ENCODE measurements around the gene PARD3B. TPM values are rescaled to one million over a fixed set of nuclear protein-coding genes. Genes with fewer than 3 reads are reported as not detected.

Gene PARD3B
- total RNA-seq, 4 donors from 2014 or later, result 27.8 to 39.3 (median 33.7) TPM

DNA sequence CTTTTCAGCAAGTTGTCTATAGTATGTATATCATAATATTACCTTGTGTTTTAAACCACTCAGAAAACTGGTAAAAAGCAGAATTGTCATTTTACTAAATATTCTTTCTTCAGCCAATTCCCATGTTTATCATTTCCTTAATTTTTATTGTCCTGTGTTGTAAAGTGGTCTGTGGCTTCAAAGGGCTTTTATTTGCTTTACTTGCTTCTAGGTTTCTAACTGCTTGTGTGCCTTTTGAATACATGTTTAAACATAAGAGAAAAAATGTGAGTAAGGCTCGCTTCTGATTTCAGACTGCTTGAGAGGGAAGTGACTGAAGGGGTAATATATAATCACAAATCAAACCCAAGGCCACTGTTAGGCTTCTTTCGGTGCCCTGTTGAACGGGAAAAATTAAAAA is 729.5 kb downstream of the PARD3B start:
- DNase-seq (ENCODE audit: low spot score) (no peak), ATAC-seq (ENCODE audit: low FRiP score) (no peak)
- TF ChIP-seq, protein P1, sequence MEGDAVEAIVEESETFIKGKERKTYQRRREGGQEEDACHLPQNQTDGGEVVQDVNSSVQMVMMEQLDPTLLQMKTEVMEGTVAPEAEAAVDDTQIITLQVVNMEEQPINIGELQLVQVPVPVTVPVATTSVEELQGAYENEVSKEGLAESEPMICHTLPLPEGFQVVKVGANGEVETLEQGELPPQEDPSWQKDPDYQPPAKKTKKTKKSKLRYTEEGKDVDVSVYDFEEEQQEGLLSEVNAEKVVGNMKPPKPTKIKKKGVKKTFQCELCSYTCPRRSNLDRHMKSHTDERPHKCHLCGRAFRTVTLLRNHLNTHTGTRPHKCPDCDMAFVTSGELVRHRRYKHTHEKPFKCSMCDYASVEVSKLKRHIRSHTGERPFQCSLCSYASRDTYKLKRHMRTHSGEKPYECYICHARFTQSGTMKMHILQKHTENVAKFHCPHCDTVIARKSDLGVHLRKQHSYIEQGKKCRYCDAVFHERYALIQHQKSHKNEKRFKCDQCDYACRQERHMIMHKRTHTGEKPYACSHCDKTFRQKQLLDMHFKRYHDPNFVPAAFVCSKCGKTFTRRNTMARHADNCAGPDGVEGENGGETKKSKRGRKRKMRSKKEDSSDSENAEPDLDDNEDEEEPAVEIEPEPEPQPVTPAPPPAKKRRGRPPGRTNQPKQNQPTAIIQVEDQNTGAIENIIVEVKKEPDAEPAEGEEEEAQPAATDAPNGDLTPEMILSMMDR (IDR thresholded peaks at IDR 0.05), result no peak

DNA sequence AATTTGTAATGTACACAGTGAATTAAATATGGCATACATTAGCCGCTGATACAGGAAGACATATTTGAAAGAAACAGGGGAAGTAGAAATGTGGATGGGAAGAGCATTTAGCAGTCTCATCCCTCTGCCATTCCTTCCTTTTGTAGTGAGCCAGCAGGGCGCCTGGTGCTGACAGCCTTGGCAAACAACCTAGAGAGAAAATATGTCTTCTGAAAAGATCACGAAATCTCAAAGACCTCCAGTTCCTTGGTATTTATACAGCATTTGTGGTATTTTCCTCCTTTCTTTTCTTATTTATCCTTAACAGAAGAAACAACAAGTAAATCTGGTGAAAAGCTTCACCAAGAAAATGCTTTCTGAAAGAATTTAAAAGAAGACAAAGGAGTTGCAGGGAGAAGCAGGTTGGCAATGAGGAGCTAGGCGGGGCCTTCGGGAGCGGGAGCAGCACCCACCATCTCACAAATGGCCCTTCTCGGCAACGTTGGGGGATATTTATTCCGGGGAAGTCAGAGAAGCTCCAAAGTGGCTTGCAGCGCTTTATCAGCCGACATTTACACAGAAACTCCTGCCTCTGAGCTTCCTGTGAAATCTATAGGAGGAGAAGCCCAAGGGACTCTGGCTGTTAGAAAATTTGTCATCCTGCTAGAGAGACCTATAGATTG is 731.0 kb downstream of the PARD3B start:
- no peak for DNase-seq (ENCODE audit: low spot score)
- no peak for ATAC-seq (ENCODE audit: low FRiP score)
- TF ChIP-seq, protein P1 (IDR thresholded peaks at IDR 0.05), result no peak

DNA sequence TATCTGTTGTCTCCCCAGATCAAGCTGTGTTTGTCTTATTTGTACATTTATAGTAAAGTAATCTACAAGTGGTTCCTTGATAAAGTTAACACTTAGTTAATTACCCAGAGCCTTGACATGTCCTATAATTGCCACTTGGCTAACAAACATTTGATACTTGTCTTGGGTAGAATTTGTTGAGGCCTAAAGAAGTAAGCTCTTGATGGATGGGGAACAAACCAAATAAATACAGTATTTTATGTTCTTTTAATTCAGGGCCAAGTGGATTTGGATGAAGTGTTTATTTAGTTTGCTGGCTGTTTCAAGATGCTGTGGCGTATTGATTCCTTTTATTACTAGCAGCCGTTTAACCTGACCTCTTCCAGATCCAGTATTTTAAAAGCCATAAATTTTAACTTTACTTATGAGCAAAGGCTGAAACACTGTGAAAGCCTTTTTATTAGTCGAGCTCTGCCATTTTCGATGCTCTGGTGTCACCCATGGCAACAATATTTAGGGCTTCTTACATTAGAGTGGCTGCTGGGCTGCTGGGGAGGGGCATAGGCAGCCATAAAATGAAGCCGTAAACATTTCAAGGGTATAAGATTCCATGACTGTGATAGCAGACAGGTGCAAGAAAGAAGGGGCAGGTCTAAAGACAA is 735.4 kb downstream of the PARD3B start:
- TF ChIP-seq, protein P1 (IDR thresholded peaks at IDR 0.05), result no peak
- no peak for ATAC-seq (ENCODE audit: low FRiP score)
- DNase-seq (ENCODE audit: low spot score), result no peak

DNA sequence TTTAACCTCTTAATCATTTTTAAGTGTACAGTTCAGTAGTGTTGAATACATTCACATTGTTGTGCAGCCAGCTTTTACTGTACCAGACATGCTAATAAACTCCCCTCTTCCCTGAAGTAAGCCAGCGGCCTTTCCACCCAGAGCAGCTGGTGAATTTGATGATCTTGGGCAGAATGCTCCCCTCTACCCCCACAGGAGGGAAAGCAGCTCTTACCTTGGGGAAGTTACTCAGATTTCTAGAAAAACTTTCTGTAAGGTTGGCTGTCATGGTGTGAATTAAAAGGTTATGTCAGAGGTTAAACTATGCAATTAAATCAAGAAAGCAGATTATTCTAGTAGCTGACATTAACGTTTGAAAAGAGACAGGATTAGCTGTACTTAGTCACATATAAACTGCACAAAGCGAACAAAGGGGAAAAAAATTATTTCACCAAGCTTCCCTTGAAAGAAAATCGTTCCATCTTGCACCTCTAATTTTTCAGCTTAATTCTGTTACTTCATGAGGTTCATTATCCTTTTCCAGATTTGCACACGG is 738.5 kb downstream of the PARD3B start:
- no peak for DNase-seq (ENCODE audit: low spot score)
- ATAC-seq (ENCODE audit: low FRiP score), result no peak
- TF ChIP-seq, protein P1 (IDR thresholded peaks at IDR 0.05), result no peak

DNA sequence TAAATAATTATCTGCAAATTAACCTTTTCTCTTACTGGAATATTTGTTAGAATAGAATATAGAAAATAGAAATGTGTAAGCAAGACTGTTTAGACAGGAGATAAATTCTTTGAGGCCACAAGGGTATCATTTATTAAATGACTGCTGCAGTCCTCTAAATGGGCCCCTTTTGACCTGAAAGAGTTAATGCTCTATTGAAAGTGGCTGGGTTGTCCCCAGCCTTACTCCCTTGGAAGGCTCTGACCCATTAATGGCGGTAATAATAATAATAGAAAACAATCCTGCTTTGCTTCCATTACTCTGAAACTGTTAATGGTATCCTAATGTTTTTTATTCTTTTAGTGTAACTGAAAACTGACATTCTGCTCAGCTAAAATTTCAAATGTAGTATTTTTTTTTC is 739.1 kb downstream of the PARD3B start:
- no peak for ATAC-seq (ENCODE audit: low FRiP score)
- no peak for DNase-seq (ENCODE audit: low spot score)
- TF ChIP-seq, protein P1 (IDR thresholded peaks at IDR 0.05), result no peak

DNA sequence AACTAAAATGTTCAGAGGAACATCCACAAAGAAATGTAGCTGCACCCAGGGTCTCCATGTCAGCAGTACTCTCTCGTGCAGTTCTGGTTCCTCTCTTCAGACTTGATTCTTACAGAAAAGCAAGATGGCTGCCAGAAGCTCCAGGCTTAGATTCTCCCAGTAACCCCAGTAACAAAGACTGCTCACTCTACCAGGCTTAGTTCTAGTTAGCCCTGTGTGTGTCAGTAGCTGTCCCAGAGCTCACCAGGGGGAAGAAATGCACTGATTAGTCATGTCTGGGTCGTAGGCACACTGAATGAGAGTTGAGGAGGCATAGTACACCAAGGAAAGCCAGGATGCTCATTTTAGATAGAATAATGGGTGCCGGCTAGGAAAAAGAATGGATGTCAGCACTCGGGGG is 742.0 kb downstream of the PARD3B start:
- ATAC-seq (ENCODE audit: low FRiP score), result no peak
- TF ChIP-seq, protein P1 (IDR thresholded peaks at IDR 0.05), result no peak
- DNase-seq (ENCODE audit: low spot score), result no peak

DNA sequence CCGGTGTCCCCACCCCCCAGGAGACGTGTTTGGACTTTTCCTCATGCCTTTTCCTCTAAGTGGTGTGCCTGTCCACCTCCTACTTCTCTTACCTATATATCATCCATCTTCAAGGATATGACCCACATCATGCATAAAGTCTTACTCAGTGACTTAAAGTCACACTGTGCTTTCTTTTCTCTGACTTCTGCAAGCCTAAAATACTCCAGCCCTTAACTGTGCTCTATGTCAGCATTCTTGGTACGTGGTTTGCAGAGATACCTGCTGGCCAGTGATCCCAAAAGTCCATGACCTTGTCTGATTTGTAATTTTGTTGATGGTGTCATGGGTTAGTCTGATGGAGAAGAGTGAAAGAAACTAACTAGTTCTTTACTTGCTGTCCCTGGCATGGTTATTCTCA is 743.4 kb downstream of the PARD3B start:
- DNase-seq (ENCODE audit: low spot score) (no peak), ATAC-seq (ENCODE audit: low FRiP score) (no peak)
- TF ChIP-seq, protein P1 (IDR thresholded peaks at IDR 0.05), result no peak

All from omental fat pad (tissue), 4 donors.